ENCODE results near the gene NFKBIL1.
A peak's percentile ranks its signal among the peaks of the same experiment; 100 is the strongest.

Gene NFKBIL1

GRCh38 chr6:31525553-31525931 lies 21.9 kb upstream of the NFKBIL1 start:
- H3K4me3 ChIP-seq (ENCODE audit: low read depth, low read length), result no peak overlapping the region
- DNase-seq (ENCODE audit: low read depth), result no peak
- TF ChIP-seq, protein P1, sequence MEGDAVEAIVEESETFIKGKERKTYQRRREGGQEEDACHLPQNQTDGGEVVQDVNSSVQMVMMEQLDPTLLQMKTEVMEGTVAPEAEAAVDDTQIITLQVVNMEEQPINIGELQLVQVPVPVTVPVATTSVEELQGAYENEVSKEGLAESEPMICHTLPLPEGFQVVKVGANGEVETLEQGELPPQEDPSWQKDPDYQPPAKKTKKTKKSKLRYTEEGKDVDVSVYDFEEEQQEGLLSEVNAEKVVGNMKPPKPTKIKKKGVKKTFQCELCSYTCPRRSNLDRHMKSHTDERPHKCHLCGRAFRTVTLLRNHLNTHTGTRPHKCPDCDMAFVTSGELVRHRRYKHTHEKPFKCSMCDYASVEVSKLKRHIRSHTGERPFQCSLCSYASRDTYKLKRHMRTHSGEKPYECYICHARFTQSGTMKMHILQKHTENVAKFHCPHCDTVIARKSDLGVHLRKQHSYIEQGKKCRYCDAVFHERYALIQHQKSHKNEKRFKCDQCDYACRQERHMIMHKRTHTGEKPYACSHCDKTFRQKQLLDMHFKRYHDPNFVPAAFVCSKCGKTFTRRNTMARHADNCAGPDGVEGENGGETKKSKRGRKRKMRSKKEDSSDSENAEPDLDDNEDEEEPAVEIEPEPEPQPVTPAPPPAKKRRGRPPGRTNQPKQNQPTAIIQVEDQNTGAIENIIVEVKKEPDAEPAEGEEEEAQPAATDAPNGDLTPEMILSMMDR (conservative IDR thresholded peaks at IDR 0.05; ENCODE audit: low read depth, low read length), result no peak

DNA sequence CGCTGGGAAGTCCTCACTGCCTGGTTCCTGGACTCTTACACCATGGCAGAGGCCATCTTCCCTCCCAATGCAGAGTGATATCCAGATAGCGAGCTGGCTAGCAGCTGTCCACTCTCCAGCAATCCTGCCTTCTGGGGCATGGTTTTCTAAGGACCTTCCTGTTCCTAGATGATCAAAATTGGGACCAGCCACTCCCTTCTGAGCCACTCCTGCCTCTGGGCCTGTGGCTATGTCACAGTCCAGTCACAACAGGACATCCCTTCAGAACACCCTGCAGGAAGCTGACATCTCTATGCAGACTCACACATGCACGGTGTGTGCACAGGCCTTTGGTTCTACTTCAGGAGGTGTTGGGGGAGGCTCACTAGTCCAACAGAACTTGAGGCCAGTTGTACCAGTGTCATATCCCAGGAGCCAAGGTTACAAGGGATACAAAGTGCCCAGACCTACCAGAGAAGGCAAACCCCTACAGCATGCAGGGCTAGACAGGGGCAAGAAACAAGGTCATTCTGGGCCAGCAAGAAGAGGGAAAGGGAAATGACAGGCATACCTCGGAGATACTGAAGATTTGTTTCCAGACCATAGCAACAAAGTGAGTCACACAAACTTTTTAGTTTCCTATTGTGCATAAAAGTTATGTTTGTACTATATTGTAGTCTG lies 21.3 kb upstream of the NFKBIL1 start:
- H3K4me3 ChIP-seq (ENCODE audit: low read depth, low read length), result no peak overlapping the region
- TF ChIP-seq, protein P1 (conservative IDR thresholded peaks at IDR 0.05; ENCODE audit: low read depth, low read length), result no peak
- DNase-seq (ENCODE audit: low read depth), result peak; percentile 64

DNA sequence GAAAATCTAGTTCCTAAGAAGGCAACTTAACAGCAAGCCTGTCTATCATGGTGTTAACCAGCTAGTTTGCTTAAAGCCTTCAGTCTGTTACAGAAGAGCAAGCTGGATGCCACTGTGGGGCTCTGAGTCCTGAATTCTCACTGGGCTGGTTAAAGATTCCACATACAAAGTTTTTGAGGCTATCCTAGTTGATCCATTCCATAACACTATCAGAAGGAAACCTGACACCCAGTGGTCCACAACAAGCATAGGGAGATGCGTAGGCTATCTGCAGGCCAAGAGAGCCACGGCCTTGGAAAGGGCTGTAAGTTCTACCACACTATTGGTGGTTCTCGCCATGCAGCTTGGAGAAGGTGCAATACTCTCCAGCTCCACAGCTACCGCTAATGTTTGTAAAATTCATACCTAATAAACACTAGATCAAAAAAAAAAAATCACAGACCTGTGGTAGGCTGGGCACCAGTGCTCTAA lies 19.1 kb upstream of the NFKBIL1 start:
- no peak for DNase-seq (ENCODE audit: low read depth)
- H3K4me3 ChIP-seq (ENCODE audit: low read depth, low read length), result no peak overlapping the region
- TF ChIP-seq, protein P1 (conservative IDR thresholded peaks at IDR 0.05; ENCODE audit: low read depth, low read length), result no peak

GRCh38 chr6:31528821-31529328 lies 18.5 kb upstream of the NFKBIL1 start, which contains the start of gene MCCD1:
TSS of gene MCCD1 (plus strand) at chr6:31528962. CDS start at chr6:31529015, 53 bp downstream.
- DNase-seq (ENCODE audit: low read depth), result no peak

GRCh38 chr6:31529329-31530150 lies 17.9 kb upstream of the NFKBIL1 start:
- no peak overlapping the region for H3K4me3 ChIP-seq (ENCODE audit: low read depth, low read length)
- TF ChIP-seq, protein P1 (conservative IDR thresholded peaks at IDR 0.05; ENCODE audit: low read depth, low read length), result no peak
- DNase-seq (ENCODE audit: low read depth), result no peak

More at GRCh38 chr6:31528821-31529328, 18.5 kb upstream of the NFKBIL1 start, which contains the start of gene MCCD1:
- no peak within 1 kb of the TSS for H3K4me3 ChIP-seq (ENCODE audit: low read depth, low read length)
- TF ChIP-seq, protein P1 (conservative IDR thresholded peaks at IDR 0.05; ENCODE audit: low read depth, low read length), result no peak

DNA sequence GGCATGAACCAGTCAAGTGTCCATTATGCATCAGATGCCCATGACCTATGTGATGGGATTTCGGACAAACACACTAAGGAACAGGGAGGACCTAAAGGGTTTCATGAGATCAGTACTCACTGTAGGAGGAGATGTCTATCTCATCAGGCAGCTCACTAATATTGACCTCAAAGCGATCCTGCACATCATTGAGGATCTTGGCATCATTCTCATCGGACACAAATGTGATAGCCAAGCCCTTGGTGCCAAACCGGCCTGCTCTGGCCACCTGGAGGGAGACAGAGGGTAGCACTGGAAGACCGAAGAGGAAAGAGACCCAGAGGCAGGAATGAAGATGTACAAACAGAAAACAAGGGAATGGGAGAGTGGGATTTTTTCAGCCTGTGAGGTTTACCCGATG lies 16.7 kb upstream of the NFKBIL1 start:
- DNase-seq (ENCODE audit: low read depth), result no peak
- TF ChIP-seq, protein P1 (conservative IDR thresholded peaks at IDR 0.05; ENCODE audit: low read depth, low read length), result no peak

More for the DNA sequence above, 16.7 kb upstream of the NFKBIL1 start:
- no peak overlapping the region for H3K4me3 ChIP-seq (ENCODE audit: low read depth, low read length)
